Measurements from ENCODE around the gene TRMT44.

The TRMT44 gene

GRCh38 chr4:8438743-8439142 lies 1.8 kb upstream of the TRMT44 start:
- DNase-seq = no peak

GRCh38 chr4:8439168-8439567 lies 1.4 kb upstream of the TRMT44 start:
- no peak for DNase-seq

- DNase-seq = no peak
Observed at GRCh38 chr4:8439914-8440491, 574 bp upstream of the TRMT44 start.

GRCh38 chr4:8441499-8442091 lies 1.0 kb downstream of the TRMT44 start:
- no peak for DNase-seq

- DNase-seq = no peak
Observed at GRCh38 chr4:8442596-8443358, 2.2 kb downstream of the TRMT44 start.

GRCh38 chr4:8443801-8444200 lies 3.2 kb downstream of the TRMT44 start:
- DNase-seq = no peak

GRCh38 chr4:8446122-8446521 lies 5.5 kb downstream of the TRMT44 start:
- DNase-seq = no peak

- DNase-seq = no peak
Observed at GRCh38 chr4:8451440-8452182, 11.0 kb downstream of the TRMT44 start.

GRCh38 chr4:8453957-8454356 lies 13.4 kb downstream of the TRMT44 start:
- no peak for DNase-seq

GRCh38 chr4:8457646-8458252 lies 17.2 kb downstream of the TRMT44 start:
- no peak for DNase-seq

- DNase-seq = no peak
Observed at GRCh38 chr4:8459867-8460445, 19.4 kb downstream of the TRMT44 start.

GRCh38 chr4:8461086-8461485 lies 20.5 kb downstream of the TRMT44 start:
- DNase-seq = no peak

GRCh38 chr4:8461616-8462015 lies 21.0 kb downstream of the TRMT44 start:
- no peak for DNase-seq

- no peak for DNase-seq
Observed at GRCh38 chr4:8463811-8464210, 23.2 kb downstream of the TRMT44 start.

- DNase-seq = no peak
Observed at GRCh38 chr4:8464381-8464780, 23.8 kb downstream of the TRMT44 start.

GRCh38 chr4:8465615-8466611 lies 25.3 kb downstream of the TRMT44 start:
- DNase-seq = no peak

- DNase-seq = no peak
Observed at GRCh38 chr4:8467016-8467415, 26.4 kb downstream of the TRMT44 start.

GRCh38 chr4:8468746-8469535 lies 28.4 kb downstream of the TRMT44 start:
- peak; percentile 13 for DNase-seq

- DNase-seq = no peak
Observed at GRCh38 chr4:8469550-8469949, 29.0 kb downstream of the TRMT44 start.

GRCh38 chr4:8470451-8471024 lies 30.0 kb downstream of the TRMT44 start:
- DNase-seq = no peak
